Activated T-cell treated with anti-CD3 and anti-CD28 coated beads, Interleukin-2, amount 50 U/mL, for 72 hours (primary cell): ENCODE data around the gene SPAAR. TPM values are rescaled to one million over a fixed set of nuclear protein-coding genes. Genes with fewer than 3 reads are reported as not detected.
A peak's percentile ranks its signal among the peaks of the same experiment; 100 is the strongest.

Experiments
- ATAC-seq, 2 donors: fragments of 150-1000 bp; cut with Tn5 transposase; replicated peaks in 1 of 2; 2 replicates each; pipeline ENCODE4 v1.10.0; 2021; ENCODE audit warnings: moderate library complexity in 2 of 2, mild to moderate bottlenecking in 1 of 2
- DNase-seq, 2 donors: peaks; one replicate each; pipeline ENCODE4 v3.0.0; 2021 to 2022; ENCODE audit warnings: mixed read lengths in 1 of 2
- H3K27ac Mint-ChIP-seq: one replicate; pipeline ENCODE4 v1.8.0; 2022; ENCODE audit warnings: mild to moderate bottlenecking, moderate library complexity, mixed read lengths
- H3K27me3 Mint-ChIP-seq: one replicate; pipeline ENCODE4 v1.8.0; 2022; ENCODE audit warnings: low read depth, mixed read lengths
- H3K36me3 Mint-ChIP-seq, 2 donors: one replicate each; pipeline ENCODE4 v1.8.0; 2022; ENCODE audit warnings: mixed read lengths in 2 of 2, mild to moderate bottlenecking in 1 of 2; ENCODE audit not compliant: insufficient read depth in 2 of 2
- H3K4me1 Mint-ChIP-seq: one replicate; pipeline ENCODE4 v1.8.0; 2022; ENCODE audit warnings: low read depth, mixed read lengths
- H3K4me3 Mint-ChIP-seq, 2 donors: one replicate each; pipeline ENCODE4 v1.8.0; 2022; ENCODE audit warnings: mild to moderate bottlenecking in 2 of 2, mixed read lengths in 2 of 2, moderate library complexity in 2 of 2
- H3K9me3 Mint-ChIP-seq, 2 donors: one replicate each; pipeline ENCODE4 v1.8.0; 2022; ENCODE audit warnings: mixed read lengths in 2 of 2
- total RNA-seq, 2 donors: library from RNA; stranded (reverse); gene quantifications; one replicate each; pipeline ENCODE4 v1.2.3, GENCODE V29; 2022

The SPAAR gene
- total RNA-seq, 2 donors from 2014 or later, result not detected

DNA sequence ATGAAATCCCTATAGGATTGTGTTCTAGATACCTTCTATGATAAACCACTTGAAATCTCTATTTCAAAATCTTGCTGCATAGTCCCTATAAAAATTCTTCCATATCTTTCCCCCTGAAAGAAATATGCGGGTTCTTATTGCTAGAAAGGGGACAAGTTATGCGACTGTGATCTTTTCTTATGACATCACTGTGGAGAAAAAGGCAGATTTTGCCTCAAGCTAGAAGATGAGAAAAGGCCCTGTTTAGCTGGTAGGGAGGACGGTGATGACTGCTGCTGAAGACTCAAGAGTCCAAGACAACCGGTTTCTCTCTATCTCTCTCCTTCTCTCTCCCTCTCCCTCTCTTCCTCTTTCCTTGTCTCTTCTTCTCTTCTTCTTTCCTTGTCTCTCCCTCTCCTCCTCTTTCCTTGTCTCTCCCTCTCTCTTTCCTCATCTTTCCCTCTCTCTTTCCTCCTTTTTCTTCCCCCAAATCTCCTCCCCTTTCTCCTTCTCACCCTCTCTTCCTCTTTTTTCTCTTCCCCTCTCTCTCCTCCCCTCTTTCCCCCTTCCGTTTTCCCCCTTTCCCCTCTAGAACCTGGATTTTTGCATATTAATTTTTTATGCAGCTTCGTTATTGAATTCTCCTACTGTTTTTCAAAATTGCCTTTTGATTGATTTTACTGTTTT is 43.4 kb downstream of the SPAAR start:
- ATAC-seq (no peak), DNase-seq (no peak)
- Mint-ChIP-seq H3K36me3 (no peaks in the 10 kb centered on the region), H3K27me3 (peaks cover 14% of the 10 kb centered on the region), H3K27ac (no peak overlapping the region), H3K9me3 (no peaks in the 10 kb centered on the region), H3K4me1 (peaks cover 15% of the 10 kb centered on the region), H3K4me3 (no peak overlapping the region)

DNA sequence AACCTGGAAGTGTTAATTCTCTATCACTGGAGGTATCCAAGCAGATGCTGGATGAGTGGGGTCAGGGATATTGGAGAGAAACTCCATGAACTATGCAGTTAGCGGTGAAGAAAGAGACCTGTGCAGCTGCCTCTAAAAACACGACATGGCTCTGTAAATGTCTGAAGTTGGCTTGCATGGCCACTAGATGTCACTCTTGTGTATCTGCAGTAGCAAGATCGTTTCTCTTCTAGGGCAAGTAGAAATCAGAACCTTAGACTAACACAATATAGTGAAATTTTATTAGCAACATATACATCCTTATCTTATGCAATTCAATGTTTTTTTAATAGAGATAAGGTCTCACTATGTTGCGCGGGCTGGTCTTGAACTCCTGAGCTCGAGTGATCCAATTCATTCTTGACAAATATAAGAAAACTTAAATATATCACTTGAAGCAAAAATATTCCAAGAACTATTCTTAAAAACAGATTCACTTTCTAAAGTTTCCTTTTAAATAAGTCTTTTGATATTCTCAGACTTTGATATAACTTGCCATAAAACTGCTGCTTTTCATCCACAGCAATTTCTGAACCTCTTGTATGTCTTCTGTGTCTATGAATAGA is 45.8 kb downstream of the SPAAR start:
- DNase-seq (peak; percentile 42 to 53), ATAC-seq (peak; percentile 67 to 70)
- Mint-ChIP-seq H3K4me1 (peaks cover 6% of the 10 kb centered on the region), H3K27me3 (peaks cover 22% of the 10 kb centered on the region), H3K4me3 (no peak overlapping the region), H3K27ac (no peak overlapping the region), H3K36me3 (no peaks in the 10 kb centered on the region), H3K9me3 (no peaks in the 10 kb centered on the region)

DNA sequence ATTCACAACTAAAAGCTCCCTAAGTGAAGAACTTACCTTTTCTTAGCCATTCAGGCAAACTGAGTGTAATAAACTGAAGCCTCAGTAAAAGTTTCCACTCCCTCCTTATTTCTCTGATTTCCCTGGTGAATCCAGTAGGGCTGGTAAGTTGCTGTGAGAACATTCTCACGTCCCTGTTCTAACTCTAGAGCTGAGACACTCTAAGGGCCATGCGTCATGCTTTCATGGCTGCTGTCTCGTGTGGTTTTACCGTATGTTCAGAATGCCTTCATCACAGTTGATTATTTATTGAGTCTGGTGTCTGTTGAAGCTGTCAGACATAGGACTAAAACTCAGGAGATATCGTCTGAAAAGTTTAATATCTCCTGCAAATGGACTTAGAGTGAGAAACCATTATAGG is 47.4 kb downstream of the SPAAR start:
- Mint-ChIP-seq H3K27ac (no peak overlapping the region), H3K4me3 (no peak overlapping the region), H3K36me3 (no peaks in the 10 kb centered on the region), H3K4me1 (peaks cover 6% of the 10 kb centered on the region), H3K27me3 (peaks cover 22% of the 10 kb centered on the region), H3K9me3 (no peaks in the 10 kb centered on the region)
- DNase-seq (no peak), ATAC-seq (no peak)

DNA sequence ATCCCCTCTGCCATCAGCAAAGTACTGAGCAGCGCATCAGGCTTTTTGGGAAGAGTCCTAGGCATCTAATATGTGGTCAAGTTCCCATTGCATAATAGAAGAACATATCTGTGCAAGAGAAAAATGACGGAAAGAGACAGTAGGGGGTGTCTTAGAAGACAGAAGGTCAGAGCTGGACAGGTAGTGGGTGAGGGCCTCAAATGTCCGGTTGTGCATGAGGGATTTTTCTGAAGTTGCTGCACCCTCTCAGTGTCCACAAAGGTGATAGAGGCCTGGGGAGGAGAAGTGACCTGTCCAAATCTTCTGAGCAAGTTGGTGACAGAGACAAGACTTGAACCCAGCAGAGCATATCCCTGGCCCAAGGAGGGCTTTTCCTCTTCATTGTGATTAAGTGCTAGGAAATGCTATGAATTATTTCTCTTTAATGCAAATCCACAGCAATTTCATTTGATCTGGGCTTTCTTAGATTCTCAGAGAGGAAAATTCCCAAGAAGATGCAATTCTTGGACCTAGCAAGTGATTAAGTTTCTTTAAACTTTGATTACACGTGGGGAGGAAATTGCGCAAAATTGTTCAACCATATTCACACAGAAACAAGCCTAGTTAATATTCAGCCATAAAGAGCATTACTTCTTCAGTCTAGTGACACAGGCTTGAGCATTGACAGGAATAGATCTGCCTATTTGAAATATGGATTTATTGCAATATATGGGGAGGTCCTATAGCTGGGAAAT is 49.0 kb downstream of the SPAAR start, which contains the start of gene OR2S2:
OR2S2 (minus strand) TSS at position 51 of the 734 bp plus-strand sequence. CDS start 56 bp downstream, outside the sequence.
- H3K27me3 Mint-ChIP-seq, result peaks cover 22% of the 10 kb centered on the region
- H3K27ac Mint-ChIP-seq, result no peak within 1 kb of the TSS
- ATAC-seq (no peak), DNase-seq (no peak)
- H3K36me3 Mint-ChIP-seq, result no peaks in the 10 kb centered on the region
- peaks cover 6% of the 10 kb centered on the region for H3K4me1 Mint-ChIP-seq
- H3K9me3 Mint-ChIP-seq, result no peaks in the 10 kb centered on the region
- no peak within 1 kb of the TSS for H3K4me3 Mint-ChIP-seq

DNA sequence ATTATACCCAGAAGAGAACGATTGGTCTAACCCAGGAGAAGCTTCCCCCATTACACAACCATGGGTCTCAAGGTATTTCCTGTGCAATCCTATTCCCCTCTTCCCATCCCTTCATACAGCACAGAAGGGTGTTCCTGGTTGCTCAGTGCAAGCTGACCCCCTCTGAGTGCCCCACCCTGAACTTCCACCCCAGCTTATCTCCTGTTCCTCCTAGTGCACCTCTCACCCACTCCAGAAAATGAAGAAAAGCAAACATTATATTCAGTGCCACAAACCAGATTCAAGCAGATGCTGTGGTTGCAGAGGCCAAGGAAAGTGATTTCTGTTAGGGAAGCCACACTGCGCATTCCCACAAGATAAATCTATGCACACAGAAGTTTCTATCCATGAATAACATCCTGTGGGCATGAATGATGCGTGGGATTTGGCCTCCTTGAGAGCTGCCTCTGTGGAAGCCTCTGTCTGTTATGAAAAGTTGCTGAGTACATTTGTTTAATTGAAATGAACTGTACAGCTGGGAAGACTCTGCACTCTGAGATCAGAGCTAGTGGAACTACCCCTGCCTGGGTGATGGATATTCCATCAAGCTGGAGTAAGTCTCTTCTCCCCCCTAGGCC is 50.9 kb downstream of the SPAAR start:
- no peak for DNase-seq
- Mint-ChIP-seq H3K36me3 (no peaks in the 10 kb centered on the region), H3K4me1 (no peaks in the 10 kb centered on the region), H3K27me3 (peaks cover 27% of the 10 kb centered on the region), H3K27ac (no peak overlapping the region), H3K9me3 (no peaks in the 10 kb centered on the region), H3K4me3 (no peak overlapping the region)
- no peak for ATAC-seq

Other genes with a start within 250 kb of the SPAAR start
- 10 to 100 TPM; 12.0 to 15.1 TPM for gene ARHGEF39, start 244.3 kb upstream of the SPAAR start, total RNA-seq
- gene CA9, start 235.6 kb upstream of the SPAAR start, total RNA-seq, result 1 to 10 TPM in 1 of 2 donors, under 1 TPM in 1; 0.65 to 1.6 TPM
- gene TPM2, start 219.6 kb upstream of the SPAAR start, total RNA-seq, result 1 to 10 TPM; 5.4 to 7.8 TPM
- gene TLN1, start 177.3 kb upstream of the SPAAR start, total RNA-seq, result 100 to 1,000 TPM; 200 to 235 TPM
- gene CREB3, start 176.8 kb upstream of the SPAAR start, total RNA-seq, result 10 to 100 TPM; 30.7 to 33.1 TPM
- gene GBA2, start 160.3 kb upstream of the SPAAR start, total RNA-seq, result 10 to 100 TPM; 37.7 to 38.4 TPM
- 10 to 100 TPM; 32.5 TPM for gene RGP1, start 160.2 kb upstream of the SPAAR start, total RNA-seq
- not detected for gene MSMP, start 155.2 kb upstream of the SPAAR start, total RNA-seq
- gene NPR2, start 117.9 kb upstream of the SPAAR start, total RNA-seq, result 10 to 100 TPM in 1 of 2 donors, 1 to 10 TPM in 1; 6.7 to 11.5 TPM
- gene SPAG8, start 97.2 kb upstream of the SPAAR start, total RNA-seq, result 1 to 10 TPM; 1.1 to 1.4 TPM
- gene HINT2, start 94.4 kb upstream of the SPAAR start, total RNA-seq, result 10 to 100 TPM; 69.2 to 80.9 TPM
- gene FAM221B, start 80.8 kb upstream of the SPAAR start, total RNA-seq, result not detected
- 1 to 10 TPM; 8.4 to 9.1 TPM for gene TMEM8B, start 80.3 kb upstream of the SPAAR start, total RNA-seq
- not detected for gene OR13J1, start 39.1 kb upstream of the SPAAR start, total RNA-seq
- gene HRCT1, start 3.3 kb upstream of the SPAAR start, total RNA-seq, result not detected
- gene OR2S2, start 48.7 kb downstream of the SPAAR start, total RNA-seq, result not detected
- 1 to 10 TPM; 6.3 to 6.8 TPM for gene RECK, start 127.4 kb downstream of the SPAAR start, total RNA-seq
- 10 to 100 TPM; 17.7 to 22.7 TPM for gene GLIPR2, start 227.2 kb downstream of the SPAAR start, total RNA-seq